NCI-H524 treated with DMSO at 0.1 percent for 48 hours (cell line): ENCODE measurements around the gene ACAD10.
A peak's percentile ranks its signal among the peaks of the same experiment; 100 is the strongest.
"Not testable (repeated sequence)": the region's sequence is repeated elsewhere in the genome, so short reads cannot be mapped to it uniquely, and the experiment has no call there.

Experiments
- DNase-seq: peaks from one replicate; lab custom pipeline; 2025; lab: John Stamatoyannopoulos, UW

ACAD10 gene

DNA sequence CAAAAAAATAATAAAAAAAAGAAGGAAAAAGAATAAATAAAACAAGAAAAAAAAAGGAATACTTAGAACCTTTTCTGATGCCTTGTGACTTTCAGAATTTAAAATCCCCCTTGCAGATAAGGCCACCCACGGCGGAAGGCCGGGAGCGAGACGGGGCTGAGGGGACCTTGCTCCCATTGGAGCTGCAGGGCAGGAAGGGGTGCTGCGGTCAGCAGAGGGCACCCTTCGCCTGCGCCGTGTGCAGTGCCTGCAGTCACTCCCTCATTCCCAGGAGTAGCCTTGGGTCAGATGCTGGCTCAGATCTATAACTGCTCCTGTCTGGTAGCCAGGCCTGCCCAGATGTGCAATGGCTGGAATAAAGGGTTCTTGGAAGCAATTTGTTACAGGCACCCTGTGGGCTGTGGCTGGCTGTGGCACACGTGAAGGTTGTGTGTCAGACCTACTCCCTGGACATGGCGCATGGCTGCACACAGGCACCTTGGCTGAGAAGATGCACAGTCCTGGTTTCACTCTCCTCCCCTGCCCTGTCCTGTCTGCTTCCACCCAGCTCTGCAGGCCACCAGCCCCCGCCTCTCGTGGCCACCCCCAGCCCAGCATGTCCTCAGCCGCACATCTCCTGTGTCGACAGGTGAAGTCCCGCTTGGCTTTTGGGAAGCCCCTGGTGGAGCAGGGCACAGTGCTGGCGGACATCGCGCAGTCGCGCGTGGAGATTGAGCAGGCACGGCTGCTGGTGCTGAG lies 67.5 kb downstream of the ACAD10 start:
- no peak for DNase-seq

- DNase-seq: no peak
Observed at GRCh38 chr12:111754671-111755070, 68.8 kb downstream of the ACAD10 start.

DNA sequence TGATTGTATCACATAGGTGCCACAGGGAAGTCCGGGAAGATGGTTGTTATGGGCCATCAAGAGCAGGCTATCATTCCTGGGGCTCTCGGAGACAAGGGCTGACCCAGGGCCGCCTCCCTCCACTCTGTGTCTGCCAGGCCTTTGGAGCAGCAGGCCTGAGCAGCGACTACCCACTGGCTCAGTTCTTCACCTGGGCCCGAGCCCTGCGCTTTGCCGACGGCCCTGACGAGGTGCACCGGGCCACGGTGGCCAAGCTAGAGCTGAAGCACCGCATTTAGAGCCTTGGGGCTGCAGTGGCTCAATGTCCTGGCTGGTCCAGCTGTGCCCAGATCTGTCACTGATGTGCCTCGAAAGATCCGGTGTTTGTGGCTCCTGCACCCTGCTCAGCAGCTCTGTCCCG lies 70.3 kb downstream of the ACAD10 start:
- no peak for DNase-seq

DNA sequence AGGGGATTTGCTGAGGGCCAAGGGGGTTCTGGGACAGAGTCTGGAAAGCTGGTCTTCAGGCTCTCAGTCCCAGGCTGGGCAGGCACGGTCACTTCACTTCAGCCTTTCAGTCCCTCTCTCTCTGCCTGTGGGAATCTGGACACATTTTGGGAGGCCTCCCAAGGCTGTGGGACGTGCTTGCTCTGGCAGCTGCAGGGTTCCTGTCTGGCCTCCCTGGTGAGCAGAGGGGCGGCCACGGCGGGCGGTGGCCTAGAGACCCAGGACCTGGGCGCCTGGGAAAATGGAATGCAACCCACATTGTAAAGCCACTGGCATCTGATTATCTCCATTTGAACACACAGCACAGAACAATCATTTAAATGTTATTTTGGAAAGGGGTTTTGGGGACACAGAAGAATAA lies 70.8 kb downstream of the ACAD10 start:
- DNase-seq: no peak

DNA sequence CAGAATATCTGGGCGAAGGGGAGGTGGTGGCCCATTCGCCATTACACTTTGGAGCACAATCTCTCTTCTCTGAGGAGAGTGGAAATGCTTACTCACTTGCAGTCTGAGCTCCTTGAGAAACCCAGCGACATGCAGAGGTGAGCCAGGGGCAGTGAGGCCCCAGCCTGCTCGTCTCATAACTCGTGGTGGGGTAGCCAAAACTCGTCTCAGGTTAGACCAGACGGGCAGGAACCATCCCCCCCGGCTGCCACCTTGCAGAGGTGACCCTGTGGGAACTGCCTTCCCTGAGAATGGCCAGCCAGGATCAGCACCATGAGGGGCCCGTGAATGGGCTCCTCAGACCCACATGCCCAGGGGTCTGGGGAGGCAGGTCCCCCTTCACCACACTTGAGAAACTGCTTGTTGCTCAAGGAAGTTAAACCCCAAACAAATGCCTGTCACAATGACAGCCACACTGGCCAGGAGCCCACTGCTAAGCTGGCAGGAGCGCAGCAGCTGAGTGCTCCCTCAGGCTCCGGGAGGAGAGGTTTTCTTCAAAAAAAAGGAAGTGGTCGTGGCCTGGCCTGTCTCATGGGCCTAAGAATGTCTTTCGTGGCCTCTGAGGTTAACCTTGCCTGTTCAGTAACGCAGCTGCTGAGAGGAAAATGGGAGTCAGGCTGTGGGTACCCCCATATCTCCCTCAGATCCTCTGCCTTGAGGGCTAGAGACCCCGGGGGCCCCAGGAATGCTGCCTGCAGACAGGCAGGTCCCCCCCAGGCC lies 71.7 kb downstream of the ACAD10 start:
- no peak for DNase-seq

GRCh38 chr12:111758120-111758561 lies 72.3 kb downstream of the ACAD10 start:
- no peak for DNase-seq

DNA sequence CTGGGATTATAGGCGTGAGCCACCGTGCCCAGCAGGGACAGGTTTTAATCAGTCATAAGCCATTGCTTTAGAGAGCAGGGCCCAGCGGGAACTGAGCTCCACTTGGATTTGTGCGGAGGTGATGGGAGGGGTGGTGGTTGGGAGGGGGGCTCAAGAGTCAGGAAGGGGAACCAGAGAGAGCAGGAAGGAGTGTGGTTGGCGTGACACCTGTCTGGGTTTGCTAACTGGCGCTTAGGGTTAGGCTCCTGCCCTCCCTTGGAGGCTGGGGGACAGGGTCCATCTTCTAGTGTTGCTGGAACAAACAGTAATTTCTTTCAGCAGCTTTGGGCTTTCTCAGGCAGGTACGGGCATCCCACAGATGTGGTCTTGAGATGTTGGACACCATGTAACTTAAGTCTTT lies 73.4 kb downstream of the ACAD10 start:
- no peak for DNase-seq

GRCh38 chr12:111759991-111760390 lies 74.1 kb downstream of the ACAD10 start:
- DNase-seq: peak; percentile 24

GRCh38 chr12:111761099-111761498 lies 75.2 kb downstream of the ACAD10 start:
- DNase-seq: no peak

DNA sequence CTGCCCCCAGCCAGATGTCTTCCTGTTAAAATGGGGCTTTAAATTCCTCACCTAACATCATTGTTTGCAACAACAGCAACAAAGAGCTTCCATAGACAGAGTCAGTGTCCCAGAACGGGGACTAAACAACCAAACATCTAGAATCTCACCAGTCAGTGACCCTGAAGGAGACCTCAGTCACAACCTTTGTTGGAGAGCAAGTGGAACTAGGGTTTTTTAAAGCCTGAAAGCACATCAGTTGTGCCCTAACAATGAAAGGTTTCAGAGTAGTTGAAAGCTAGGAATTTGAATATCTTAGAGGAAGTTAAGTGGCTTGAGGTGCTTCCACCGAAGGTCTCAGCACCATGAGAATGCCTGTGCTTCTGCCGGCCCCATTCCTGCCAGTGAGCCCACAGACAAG lies 75.9 kb downstream of the ACAD10 start:
- DNase-seq: no peak

DNA sequence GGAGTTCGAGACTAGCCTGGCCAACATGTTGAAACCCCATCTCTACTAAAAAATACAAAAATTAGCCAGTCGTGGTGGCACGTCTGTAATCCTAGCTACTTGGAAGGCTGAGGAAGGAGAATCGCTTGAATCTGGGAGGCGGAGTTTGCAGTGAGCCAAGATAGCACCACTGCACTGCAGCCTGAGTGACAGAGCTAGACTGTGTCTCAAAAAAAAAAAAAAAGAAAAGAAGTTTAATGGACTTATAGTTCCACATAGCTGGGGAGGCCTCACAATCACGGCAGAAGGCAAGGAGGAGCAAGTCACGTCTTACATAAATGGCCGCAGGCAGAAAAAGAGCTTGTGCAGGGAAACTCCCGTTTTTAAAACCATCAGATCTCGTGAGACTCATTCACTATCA lies 77.7 kb downstream of the ACAD10 start:
- not testable (repeated sequence) for DNase-seq

GRCh38 chr12:111764120-111764821 lies 78.4 kb downstream of the ACAD10 start:
- no peak for DNase-seq

DNA sequence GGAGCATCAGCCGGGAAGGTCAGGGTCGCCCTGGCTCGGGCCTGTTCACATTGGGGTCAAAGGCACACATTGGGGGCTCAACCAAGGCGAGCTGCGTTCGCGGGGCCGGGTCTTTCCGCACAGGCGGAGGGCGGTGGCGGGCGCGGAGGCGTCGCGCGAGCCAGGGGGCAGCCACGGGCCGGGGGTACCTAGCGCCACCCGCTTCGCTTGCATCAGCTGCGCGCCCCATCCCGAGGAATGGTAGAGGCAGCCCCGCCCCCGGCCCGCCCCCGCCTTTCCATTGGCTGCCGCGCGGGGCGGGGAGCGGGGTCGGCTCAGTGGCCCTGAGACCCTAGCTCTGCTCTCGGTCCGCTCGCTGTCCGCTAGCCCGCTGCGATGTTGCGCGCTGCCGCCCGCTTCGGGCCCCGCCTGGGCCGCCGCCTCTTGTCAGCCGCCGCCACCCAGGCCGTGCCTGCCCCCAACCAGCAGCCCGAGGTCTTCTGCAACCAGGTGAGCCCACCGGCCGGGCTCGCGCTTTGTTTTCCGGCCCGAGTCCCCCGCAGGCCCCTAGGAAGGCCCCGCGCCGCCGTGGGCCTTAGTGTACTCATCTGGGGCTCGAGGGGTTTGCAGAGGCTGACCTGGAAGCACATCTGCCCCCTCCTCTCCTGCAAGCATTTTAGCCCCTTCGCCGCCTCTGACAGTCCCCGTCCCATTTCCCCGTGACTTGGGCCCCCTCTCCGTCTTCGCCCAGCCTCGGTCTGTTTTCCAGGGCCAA lies 80.9 kb downstream of the ACAD10 start, which contains the start of gene ALDH2:
Gene ALDH2 (plus strand): TSS at position 326 of the 754 bp plus-strand sequence. CDS start 50 bp downstream, at position 376.
- DNase-seq: peak; percentile 26

DNA sequence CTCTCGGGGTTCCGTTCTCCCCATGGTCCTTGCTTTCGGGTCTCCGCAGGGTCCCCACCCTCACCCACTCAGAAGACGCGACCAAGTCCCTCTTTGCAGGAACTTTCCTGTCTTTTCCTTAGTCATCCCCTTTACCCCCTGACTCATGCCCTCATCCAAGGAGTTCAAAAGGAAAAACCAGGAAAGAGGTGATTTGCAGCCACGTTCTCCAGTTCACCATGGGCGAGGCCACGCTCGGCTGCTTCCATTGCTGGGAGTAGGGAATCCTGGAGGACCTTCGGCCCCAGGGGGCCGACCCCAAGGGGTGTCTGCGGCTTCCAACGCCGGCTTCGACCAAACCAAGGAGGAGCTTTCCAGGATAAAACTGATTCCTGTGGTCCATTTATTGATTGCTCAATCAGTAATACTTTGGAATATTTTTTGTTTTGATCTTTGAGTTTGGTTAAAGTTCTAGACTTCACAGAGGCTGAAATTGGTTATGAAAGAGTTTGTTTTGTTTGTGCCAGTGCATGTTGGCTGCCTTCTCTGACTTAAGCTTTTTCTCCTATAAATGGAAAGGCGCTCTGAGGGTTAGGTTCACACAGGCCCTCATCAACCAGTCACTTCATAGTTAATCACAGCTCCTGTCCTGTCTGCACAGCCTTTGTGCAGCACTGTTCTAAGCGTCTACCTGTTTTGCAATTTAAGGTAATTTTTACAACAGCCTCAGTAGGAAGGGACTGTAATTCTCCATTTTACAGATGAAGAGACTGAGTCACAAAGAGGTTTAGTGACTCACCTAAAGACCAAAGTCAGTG lies 81.7 kb downstream of the ACAD10 start:
- no peak for DNase-seq

DNA sequence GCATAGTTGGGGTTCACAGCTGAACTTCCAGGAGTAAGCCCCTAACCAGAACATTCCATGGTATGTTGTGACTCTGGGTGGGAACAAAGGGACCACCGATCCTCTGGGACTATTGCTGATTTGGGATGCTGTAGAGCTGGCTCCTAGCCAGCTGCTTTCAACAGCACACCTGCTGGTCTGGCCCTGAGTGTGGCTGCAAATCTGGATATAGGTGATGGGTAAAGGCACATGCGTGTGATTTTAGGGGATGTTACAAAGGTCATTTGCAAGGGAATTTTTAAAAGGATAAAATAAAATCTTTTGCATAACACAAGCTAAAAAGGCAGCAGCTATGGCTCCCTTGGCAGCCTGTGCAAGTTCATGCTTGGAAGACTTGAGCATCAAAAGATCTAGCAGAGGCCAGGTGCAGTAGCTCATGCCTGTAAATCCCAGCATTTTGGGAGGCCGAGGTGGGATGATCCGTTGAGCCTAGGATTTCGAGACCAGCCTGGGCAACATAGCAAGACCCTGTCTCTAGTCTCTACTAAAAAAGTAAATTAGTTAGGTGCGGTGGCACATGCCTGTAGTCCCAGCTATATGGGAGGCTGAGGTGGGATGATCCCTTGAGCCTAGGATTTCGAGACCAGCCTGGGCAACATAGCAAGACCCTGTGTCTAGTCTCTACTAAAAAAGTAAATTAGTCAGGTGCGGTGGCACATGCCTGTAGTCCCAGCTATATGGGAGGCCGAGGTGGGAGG lies 82.5 kb downstream of the ACAD10 start:
- no peak for DNase-seq

- no peak for DNase-seq
Observed at GRCh38 chr12:111769599-111769998, 83.7 kb downstream of the ACAD10 start.

GRCh38 chr12:111773801-111774551 lies 88.1 kb downstream of the ACAD10 start:
- DNase-seq: no peak

- DNase-seq: no peak
Observed at GRCh38 chr12:111775205-111776193, 89.6 kb downstream of the ACAD10 start.
